SK-N-SH (cell line): ENCODE results near the gene ACP6.

ENCODE experiments used
- CHD2 ChIP-seq: fragments of 150-350 bp; IDR thresholded peaks from 2 replicates; pipeline ENCODE4 v1.6.1; 2018; ENCODE audit warnings: low read length; ENCODE audit not compliant: partially characterized antibody
- FOXJ3 ChIP-seq: sonication (generic); formaldehyde crosslinking; IDR thresholded peaks from 2 replicates; pipeline ENCODE4 v1.5.1; 2020; ENCODE audit warnings: mild to moderate bottlenecking, missing genetic modification reagents
- MXI1 ChIP-seq: IDR thresholded peaks from 2 replicates; pipeline ENCODE4 v1.6.1; 2012; ENCODE audit warnings: mild to moderate bottlenecking, low read depth, low read length, improper control_type of control experiment
- NRF1 ChIP-seq: IDR thresholded peaks from 2 replicates; pipeline ENCODE4 v1.6.1; 2012; ENCODE audit warnings: low read depth, mild to moderate bottlenecking, low read length
- POLR2AphosphoS5 ChIP-seq: IDR thresholded peaks from 2 replicates; pipeline ENCODE4 v1.6.1; 2012; ENCODE audit warnings: low read depth, low read length
- RAD21 ChIP-seq: IDR thresholded peaks from 2 replicates; pipeline ENCODE4 v1.6.1; 2012; ENCODE audit warnings: mild to moderate bottlenecking, low read length
- REST ChIP-seq: IDR thresholded peaks from 2 replicates; pipeline ENCODE4 v1.6.1; 2012; ENCODE audit warnings: mild to moderate bottlenecking, low read depth, low read length, moderate library complexity
- RFX5 ChIP-seq: IDR thresholded peaks from 2 replicates; pipeline ENCODE4 v1.6.1; 2012; ENCODE audit warnings: mild to moderate bottlenecking, improper control_type of control experiment, low read length
- TAF1 ChIP-seq: IDR thresholded peaks from 2 replicates; pipeline ENCODE4 v1.6.1; 2012; ENCODE audit warnings: low read depth, mild to moderate bottlenecking, low read length, moderate library complexity, borderline replicate concordance
- YY1 ChIP-seq: IDR thresholded peaks from 2 replicates; pipeline ENCODE4 v1.4.0; 2012; ENCODE audit warnings: low read depth, mild to moderate bottlenecking
- ZBTB33 ChIP-seq: IDR thresholded peaks from 2 replicates; pipeline ENCODE4 v1.4.0; 2012; ENCODE audit warnings: low read depth, borderline replicate concordance
- TF ChIP-seq, protein P1 (sequence below): fragments of 200-600 bp; sonication (generic); IDR thresholded peaks from 2 replicates; pipeline ENCODE4 v1.6.1; 2017; ENCODE audit warnings: antibody characterized with exemption, mild to moderate bottlenecking, moderate library complexity
- TF ChIP-seq, protein P2 (sequence below): IDR thresholded peaks from 2 replicates; pipeline ENCODE4 v1.4.0; 2012; ENCODE audit warnings: low read depth

GRCh38 chr1:147719711-147720225, 49.4 kb upstream of the ACP6 start:
- TF ChIP-seq, protein P1, sequence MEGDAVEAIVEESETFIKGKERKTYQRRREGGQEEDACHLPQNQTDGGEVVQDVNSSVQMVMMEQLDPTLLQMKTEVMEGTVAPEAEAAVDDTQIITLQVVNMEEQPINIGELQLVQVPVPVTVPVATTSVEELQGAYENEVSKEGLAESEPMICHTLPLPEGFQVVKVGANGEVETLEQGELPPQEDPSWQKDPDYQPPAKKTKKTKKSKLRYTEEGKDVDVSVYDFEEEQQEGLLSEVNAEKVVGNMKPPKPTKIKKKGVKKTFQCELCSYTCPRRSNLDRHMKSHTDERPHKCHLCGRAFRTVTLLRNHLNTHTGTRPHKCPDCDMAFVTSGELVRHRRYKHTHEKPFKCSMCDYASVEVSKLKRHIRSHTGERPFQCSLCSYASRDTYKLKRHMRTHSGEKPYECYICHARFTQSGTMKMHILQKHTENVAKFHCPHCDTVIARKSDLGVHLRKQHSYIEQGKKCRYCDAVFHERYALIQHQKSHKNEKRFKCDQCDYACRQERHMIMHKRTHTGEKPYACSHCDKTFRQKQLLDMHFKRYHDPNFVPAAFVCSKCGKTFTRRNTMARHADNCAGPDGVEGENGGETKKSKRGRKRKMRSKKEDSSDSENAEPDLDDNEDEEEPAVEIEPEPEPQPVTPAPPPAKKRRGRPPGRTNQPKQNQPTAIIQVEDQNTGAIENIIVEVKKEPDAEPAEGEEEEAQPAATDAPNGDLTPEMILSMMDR, result no peak
- TF ChIP-seq POLR2AphosphoS5 (no peak), MXI1 (no peak), REST (no peak), FOXJ3 (CRISPR knock-in tag) (no peak), CHD2 (no peak), TAF1 (no peak), RAD21 (no peak), RFX5 (no peak), YY1 (no peak), NRF1 (no peak), ZBTB33 (no peak)
- TF ChIP-seq, protein P2, sequence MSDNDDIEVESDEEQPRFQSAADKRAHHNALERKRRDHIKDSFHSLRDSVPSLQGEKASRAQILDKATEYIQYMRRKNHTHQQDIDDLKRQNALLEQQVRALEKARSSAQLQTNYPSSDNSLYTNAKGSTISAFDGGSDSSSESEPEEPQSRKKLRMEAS, result no peak
